ENCODE results near the gene TCF4. TPM values are rescaled to one million over a fixed set of nuclear protein-coding genes. Genes with fewer than 3 reads are reported as not detected.
A peak's percentile ranks its signal among the peaks of the same experiment; 100 is the strongest.

Gene TCF4
- total RNA-seq, 1 donor from 2014 or later = 115 TPM

DNA sequence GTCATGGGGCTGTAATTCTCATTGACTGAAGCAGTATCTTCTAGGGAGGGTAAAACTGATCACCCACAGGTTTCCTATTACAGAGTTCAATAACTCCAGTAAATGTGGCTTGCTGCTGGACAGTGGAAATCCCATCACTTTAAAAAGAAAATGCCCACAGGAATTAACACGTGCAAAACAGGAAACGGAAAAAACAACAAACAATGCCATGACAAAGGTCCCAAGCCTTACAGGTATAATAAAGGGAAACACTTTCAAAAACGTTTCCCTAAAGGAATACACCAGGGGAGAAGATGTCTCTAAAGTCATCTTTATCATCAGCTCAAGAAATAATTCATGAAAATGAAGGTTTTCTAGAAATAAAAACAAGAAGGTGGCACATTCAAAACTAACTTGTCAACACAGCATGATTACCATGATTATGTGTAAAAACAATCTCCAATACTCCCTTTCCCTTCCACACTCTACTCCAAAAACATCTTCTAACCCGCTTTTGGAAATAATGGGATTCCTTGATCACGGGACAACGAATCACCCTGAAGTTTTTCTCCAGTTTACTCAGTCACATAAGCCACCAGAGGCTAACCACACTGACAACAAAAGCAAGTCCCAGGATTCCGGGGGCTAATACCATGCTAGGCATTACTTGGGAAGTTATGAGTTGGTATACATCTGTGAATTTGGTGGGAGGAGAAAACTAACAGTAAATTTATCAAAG lies 167.9 kb downstream of the TCF4 start:
- Histone ChIP-seq H3K4me3 (ENCODE audit: insufficient read depth, low read depth, low read length) (peak overlapping the region; percentile 17), H3K9me3 (ENCODE audit: insufficient read depth, low read depth, low read length) (no peaks in the 10 kb centered on the region), H3K4me2 (ENCODE audit: low read length) (peak overlapping the region; percentile 90), H3K9ac (ENCODE audit: low read length) (peak overlapping the region; percentile 74), H3K27me3 (ENCODE audit: insufficient read depth, low read length) (no peaks in the 10 kb centered on the region), H4K20me1 (ENCODE audit: insufficient read depth, low read length) (no peaks in the 10 kb centered on the region), H3K36me3 (ENCODE audit: insufficient read depth, low read length) (no peaks in the 10 kb centered on the region), H3K79me2 (ENCODE audit: insufficient read depth, low read length) (peaks cover 82% of the 10 kb centered on the region), H3K27ac (ENCODE audit: low read depth, low read length) (peak overlapping the region; percentile 25), H3K4me1 (ENCODE audit: insufficient read depth, low read length) (peaks cover 29% of the 10 kb centered on the region), H2AFZ (ENCODE audit: low read depth, low read length) (no peak overlapping the region)
- TF ChIP-seq, protein P1, sequence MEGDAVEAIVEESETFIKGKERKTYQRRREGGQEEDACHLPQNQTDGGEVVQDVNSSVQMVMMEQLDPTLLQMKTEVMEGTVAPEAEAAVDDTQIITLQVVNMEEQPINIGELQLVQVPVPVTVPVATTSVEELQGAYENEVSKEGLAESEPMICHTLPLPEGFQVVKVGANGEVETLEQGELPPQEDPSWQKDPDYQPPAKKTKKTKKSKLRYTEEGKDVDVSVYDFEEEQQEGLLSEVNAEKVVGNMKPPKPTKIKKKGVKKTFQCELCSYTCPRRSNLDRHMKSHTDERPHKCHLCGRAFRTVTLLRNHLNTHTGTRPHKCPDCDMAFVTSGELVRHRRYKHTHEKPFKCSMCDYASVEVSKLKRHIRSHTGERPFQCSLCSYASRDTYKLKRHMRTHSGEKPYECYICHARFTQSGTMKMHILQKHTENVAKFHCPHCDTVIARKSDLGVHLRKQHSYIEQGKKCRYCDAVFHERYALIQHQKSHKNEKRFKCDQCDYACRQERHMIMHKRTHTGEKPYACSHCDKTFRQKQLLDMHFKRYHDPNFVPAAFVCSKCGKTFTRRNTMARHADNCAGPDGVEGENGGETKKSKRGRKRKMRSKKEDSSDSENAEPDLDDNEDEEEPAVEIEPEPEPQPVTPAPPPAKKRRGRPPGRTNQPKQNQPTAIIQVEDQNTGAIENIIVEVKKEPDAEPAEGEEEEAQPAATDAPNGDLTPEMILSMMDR (IDR thresholded peaks at IDR 0.05; ENCODE audit: insufficient read depth, low read depth, low read length) = no peak
- no peak for TF ChIP-seq EZH2 (IDR thresholded peaks at IDR 0.05; ENCODE audit: insufficient read depth, low read length)
- H3K36me3 Mint-ChIP-seq (ENCODE audit: low read depth, unreplicated experiment) = no peaks in the 10 kb centered on the region
- peak overlapping the region; percentile 59 for H3K27ac Mint-ChIP-seq (ENCODE audit: unreplicated experiment)
- H3K4me1 Mint-ChIP-seq (ENCODE audit: low read depth, unreplicated experiment) = peaks cover 47% of the 10 kb centered on the region
- H3K4me3 Mint-ChIP-seq (ENCODE audit: unreplicated experiment) = peak overlapping the region; percentile 28
- no peaks in the 10 kb centered on the region for H3K27me3 Mint-ChIP-seq (ENCODE audit: low read depth, unreplicated experiment)
- peak; percentile 60 for FAIRE-seq
- DNase-seq (ENCODE audit: low read depth) = peak; percentile 52
- H3K9me3 Mint-ChIP-seq (ENCODE audit: unreplicated experiment) = no peaks in the 10 kb centered on the region

DNA sequence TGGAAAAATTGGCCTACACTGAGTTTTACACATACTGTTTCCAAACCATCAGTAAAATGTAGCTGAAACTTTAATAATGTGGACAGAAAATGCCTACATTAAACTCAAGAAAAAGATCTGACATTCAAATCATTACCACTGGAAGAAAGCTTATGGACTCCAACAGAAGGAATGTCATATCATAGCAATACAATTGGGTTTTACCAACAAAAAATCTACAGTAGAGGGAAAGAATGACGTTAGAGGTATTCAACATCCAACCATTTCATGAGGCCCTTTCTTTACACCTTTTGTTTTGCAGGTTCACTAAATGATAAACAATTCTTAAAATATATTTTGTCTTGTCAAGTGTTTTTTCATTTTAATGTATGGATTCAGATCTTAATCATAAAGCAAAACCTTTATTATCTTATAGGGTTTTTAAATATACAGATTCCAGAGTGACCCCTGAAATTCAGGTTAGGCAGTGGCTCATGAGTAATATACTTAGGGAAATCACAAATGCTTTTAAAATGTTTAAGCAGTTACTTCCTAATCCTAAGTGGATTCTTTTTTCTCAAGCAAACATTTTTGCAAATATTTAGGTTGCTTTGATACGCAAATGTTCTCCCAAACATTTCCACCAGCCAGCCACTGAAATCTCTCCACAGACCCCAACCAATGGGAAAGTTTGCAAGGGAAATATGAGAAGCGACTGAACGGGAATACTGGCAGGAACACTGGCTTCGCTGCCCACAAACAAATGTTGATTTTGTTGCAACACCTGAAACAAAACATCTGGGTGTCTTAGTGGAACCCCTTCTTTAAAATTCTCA lies 168.7 kb downstream of the TCF4 start:
- Mint-ChIP-seq H3K9me3 (ENCODE audit: unreplicated experiment) (no peaks in the 10 kb centered on the region), H3K4me1 (ENCODE audit: low read depth, unreplicated experiment) (peaks cover 48% of the 10 kb centered on the region), H3K27me3 (ENCODE audit: low read depth, unreplicated experiment) (no peaks in the 10 kb centered on the region), H3K27ac (ENCODE audit: unreplicated experiment) (no peak overlapping the region), H3K36me3 (ENCODE audit: low read depth, unreplicated experiment) (no peaks in the 10 kb centered on the region), H3K4me3 (ENCODE audit: unreplicated experiment) (no peak overlapping the region)
- no peak for FAIRE-seq
- no peak overlapping the region for H3K4me3 ChIP-seq (ENCODE audit: insufficient read depth, low read depth, low read length)
- H4K20me1 ChIP-seq (ENCODE audit: insufficient read depth, low read length) = no peaks in the 10 kb centered on the region
- H3K27ac ChIP-seq (ENCODE audit: low read depth, low read length) = peak overlapping the region; percentile 15
- no peak overlapping the region for H3K9ac ChIP-seq (ENCODE audit: low read length)
- H2AFZ ChIP-seq (ENCODE audit: low read depth, low read length) = no peak overlapping the region
- peaks cover 84% of the 10 kb centered on the region for H3K79me2 ChIP-seq (ENCODE audit: insufficient read depth, low read length)
- H3K27me3 ChIP-seq (ENCODE audit: insufficient read depth, low read length) = no peaks in the 10 kb centered on the region
- DNase-seq (ENCODE audit: low read depth) = peak; percentile 48
- H3K4me1 ChIP-seq (ENCODE audit: insufficient read depth, low read length) = peaks cover 29% of the 10 kb centered on the region
- H3K36me3 ChIP-seq (ENCODE audit: insufficient read depth, low read length) = no peaks in the 10 kb centered on the region
- TF ChIP-seq, protein P1 (IDR thresholded peaks at IDR 0.05; ENCODE audit: insufficient read depth, low read depth, low read length) = no peak
- no peak for TF ChIP-seq EZH2 (IDR thresholded peaks at IDR 0.05; ENCODE audit: insufficient read depth, low read length)
- H3K9me3 ChIP-seq (ENCODE audit: insufficient read depth, low read depth, low read length) = no peaks in the 10 kb centered on the region
- H3K4me2 ChIP-seq (ENCODE audit: low read length) = peak overlapping the region; percentile 90
